ENCODE measurements around the gene SPTY2D1. TPM values are rescaled to one million over a fixed set of nuclear protein-coding genes. Genes with fewer than 3 reads are reported as not detected.

SPTY2D1 gene
- total RNA-seq, 1 donor from 2014 or later = 14.1 TPM

Other genes starting within 250 kb of the SPTY2D1 start
- gene LDHA, start 239.8 kb downstream of the SPTY2D1 start, total RNA-seq = 281 and 549 TPM in 2 replicates
- 0.34 TPM in 1 of 2 replicates, not detected in the other for gene LDHC, start 222.0 kb downstream of the SPTY2D1 start, total RNA-seq
- gene LDHAL6A, start 178.5 kb downstream of the SPTY2D1 start, total RNA-seq = not detected in 2 replicates
- 45.3 and 68.2 TPM in 2 replicates for gene TSG101, start 107.4 kb downstream of the SPTY2D1 start, total RNA-seq
- gene UEVLD, start 45.6 kb downstream of the SPTY2D1 start, total RNA-seq = 27.7 and 27.9 TPM in 2 replicates
- gene MISFA, start 34.6 kb downstream of the SPTY2D1 start, total RNA-seq = 0.68 and 1.0 TPM in 2 replicates
- gene TMEM86A, start 64.4 kb upstream of the SPTY2D1 start, total RNA-seq = 2.7 and 4.3 TPM in 2 replicates
- 0.19 TPM in 1 of 2 replicates, not detected in the other for gene IGSF22, start 91.8 kb upstream of the SPTY2D1 start, total RNA-seq
- not detected in 2 replicates for gene PTPN5, start 157.5 kb upstream of the SPTY2D1 start, total RNA-seq

Data from dermis blood vessel endothelial cell (primary cell).